Hematopoietic multipotent progenitor cell treated with erythropoietin and hydrocortisone succinate and interleukin-3 and kit ligand, for 8 days (in vitro differentiated cells): ENCODE data around the gene SLC5A9.
"Not testable (repeated sequence)": the region's sequence is repeated elsewhere in the genome, so short reads cannot be mapped to it uniquely, and the experiment has no call there.

Experiments used
- DNase-seq: peaks from one replicate; pipeline ENCODE4 v3.0.0-alpha.2; 2015

Gene SLC5A9

GRCh38 chr1:48246727-48247126, 24.2 kb downstream of the SLC5A9 start:
- DNase-seq, result no peak

DNA sequence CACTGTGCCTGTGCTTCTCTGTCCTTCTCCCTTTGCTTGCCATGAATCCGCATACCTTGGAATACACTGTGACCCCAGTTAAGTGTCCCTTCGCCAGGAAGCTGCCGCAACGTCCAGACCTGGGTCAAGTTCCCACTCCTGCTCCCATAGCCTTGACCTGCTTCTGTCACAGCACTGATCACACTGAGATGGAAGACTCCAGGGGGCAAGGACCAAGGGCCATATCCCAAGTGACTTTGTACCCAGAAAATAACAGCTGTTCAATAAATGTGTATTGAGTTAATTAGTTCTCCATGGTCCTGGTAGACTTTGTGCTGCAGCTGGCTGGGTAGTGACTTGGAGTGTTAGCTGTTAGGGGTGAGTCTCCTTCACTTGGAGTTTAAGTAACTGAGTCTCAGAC, 25.8 kb downstream of the SLC5A9 start:
- DNase-seq, result no peak

DNA sequence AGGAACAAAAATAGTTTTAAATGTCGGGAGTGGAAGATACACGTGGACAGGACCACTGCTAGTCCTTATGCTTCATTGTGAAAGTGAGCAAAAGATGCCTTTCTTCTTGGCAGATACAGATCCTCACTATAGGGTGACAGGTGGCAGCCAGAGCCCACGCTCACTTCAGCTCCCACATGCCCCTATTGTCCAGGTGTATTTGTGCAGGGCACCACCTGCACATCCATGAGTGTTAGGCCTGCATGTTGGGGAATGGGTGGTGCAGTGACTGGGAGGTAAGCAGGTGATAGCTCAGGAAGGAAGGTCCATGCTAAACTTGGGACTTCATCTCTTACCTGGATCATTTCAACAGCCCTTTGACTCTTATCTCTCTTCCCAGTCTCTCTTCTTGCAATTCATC, 27.4 kb downstream of the SLC5A9 start:
- no peak for DNase-seq

DNA sequence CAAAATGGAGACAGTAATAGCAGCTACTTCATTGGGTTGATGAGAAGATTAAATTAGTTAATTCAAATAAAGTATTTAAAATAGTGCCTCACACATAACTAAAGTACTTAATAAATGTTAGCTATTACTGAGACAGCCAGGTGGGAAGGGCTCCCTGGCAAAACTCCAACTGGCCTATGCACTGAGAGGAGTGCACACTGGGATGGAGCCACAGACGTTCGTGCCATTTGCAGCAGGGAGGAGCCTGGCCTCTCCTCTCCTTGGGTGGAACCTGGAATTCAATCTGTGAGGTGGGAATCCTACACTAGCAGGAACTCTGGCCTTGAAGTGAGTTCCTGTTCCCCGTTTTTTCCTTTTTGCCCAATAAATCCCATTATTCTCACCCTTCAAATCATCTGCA, 28.1 kb downstream of the SLC5A9 start:
- no peak for DNase-seq

DNA sequence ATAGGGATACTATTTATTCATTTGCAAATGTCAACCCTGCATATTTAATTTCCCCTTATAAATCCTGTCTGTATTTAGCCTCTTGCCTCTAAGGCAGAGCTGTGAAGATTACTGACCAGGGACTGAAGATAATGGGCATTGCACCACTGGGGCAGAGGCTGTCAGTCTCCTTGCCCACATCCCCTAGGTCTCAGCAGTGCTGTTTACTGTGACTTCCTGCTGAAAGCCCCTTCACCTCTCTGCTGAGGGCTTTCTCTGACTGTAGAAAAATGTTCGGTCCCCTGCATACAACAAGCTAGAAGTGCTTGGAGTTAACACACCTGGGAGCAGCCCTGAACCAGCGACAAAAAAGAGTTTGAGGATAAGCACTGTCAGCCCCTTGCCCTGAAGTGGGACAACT, 28.8 kb downstream of the SLC5A9 start:
- no peak for DNase-seq

DNA sequence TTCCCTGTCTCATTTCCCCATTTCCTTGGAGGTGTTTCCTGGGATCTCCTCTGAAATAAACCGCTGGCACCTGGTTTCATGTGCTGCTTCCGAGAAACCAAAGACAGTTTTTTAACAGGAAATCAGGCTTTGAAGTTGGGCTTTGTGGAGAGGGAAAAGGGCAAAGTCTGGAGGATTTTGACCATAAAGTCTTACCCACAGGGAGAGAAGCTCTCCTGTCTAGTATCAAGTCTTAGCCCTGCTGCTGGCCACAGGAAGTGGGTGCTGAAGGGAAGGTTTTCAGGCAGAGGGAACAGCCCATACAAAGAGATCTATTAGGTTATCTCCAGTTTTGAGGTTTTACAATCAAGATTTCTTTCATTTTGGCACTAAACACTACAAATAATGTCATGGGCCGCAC, 29.3 kb downstream of the SLC5A9 start:
- DNase-seq, result no peak

DNA sequence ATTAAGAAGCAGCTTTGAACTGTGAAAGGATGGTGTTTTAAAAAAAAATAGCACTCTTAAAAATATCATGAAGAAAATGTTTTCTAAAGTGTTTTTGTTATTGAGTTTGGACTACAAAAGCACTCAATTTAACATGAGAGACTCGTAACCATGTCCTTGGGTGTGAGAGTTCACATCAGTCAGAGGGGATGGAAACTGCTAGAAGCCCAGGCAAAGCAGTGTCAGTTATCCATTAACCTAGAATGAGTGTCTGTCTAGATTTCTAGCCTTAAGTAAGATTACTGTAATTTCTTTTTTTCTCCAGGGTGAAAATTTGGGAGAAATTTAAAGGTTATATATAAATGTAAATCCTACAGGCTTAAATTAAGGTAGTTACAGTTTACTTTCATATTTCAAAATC, 31.7 kb downstream of the SLC5A9 start:
- DNase-seq, result no peak

DNA sequence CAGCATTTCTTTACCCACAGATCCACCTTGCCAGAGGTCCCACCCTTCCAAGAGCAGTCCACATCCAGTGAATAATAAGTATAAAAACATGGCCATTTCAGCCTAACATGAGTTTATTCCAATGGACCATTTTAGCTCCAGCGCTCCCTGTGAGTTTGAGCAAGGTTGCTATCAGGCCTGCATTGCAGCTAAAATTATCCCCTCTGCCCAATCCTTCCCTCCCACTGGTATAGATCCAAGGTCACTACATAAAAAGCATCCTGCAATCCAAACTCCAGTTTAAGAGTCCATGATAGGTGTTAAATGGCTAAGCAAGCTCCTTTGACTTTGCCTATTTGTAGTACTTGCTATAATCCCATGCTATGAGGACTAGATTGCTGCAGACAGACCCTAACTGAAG, 35.6 kb downstream of the SLC5A9 start:
- no peak for DNase-seq

DNA sequence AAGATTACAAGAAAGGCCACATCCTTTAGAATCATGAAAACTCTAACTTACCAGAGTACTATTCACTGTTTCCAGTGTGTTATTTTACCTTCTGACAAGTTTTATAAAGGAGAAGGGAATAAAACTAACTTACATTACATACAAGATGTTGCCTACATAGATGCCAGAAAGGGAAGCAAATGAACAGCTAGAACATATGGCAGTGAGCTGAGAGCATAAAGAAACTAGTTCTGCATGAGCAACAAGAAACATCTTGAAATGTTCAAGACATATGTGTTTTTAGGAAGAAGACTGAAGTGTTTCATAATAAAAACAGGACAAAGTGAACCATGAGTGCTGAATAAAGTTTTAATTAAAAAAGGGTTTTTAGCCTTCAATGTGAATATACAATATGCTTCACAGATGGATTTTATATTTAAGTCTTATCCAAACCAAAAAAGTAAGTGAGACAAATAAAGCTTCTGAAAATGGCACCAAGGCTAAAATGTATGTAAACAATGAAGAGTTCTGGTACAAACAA, 39.4 kb downstream of the SLC5A9 start:
- no peak for DNase-seq

DNA sequence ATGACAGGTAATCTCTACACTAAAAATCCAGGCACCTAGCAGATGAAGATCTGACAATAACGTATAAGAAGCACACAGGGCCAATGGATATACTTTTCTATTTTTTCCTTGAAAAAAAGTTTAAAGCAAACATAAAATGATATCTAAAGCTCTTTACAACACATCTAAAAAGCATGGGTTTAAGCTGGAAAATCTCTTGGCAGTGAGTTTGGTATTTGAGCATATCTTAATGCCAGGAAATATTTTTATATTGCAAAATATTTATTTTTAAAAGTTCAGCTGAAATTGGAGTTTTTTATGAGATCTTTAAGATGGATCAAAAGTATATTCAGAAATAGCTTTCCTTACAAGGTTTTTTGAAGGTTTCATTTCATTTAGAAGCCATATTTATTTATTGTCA, 40.5 kb downstream of the SLC5A9 start:
- no peak for DNase-seq

- DNase-seq, result no peak
These were observed 44.1 kb downstream of the SLC5A9 start for GRCh38 chr1:48266576-48266975.

DNA sequence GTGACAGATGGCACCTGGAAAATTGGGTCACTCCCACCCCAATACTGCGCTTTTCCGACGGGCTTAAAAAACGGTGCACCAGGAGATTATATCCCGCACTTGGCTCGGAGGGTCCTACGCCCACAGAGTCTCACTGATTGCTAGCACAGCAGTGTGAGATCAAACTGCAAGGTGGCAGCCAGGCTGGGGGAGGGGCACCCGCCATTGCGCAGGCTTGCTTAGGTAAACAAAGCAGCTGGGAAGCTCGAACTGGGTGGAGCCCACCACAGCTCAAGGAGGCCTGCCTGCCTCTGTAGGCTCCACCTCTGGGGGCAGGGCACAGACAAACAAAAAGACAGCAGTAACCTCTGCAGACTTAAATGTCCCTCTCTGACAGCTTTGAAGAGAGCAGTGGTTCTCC, 54.9 kb downstream of the SLC5A9 start:
- not testable (repeated sequence) for DNase-seq

DNA sequence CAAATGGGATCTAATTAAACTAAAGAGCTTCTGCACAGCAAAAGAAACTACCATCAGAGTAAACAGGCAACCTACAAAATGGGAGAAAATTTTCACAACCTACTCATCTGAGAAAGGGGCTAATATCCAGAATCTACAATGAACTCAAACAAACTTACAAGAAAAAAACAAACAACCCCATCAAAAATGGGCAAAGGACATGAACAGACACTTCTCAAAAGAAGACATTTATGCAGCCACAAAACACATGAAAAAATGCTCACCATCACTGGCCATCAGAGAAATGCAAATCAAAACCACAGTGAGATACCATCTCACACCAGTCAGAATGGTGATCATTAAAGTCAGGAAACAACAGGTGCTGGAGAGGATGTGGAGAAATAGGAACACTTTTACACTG, 59.8 kb downstream of the SLC5A9 start:
- DNase-seq, result not testable (repeated sequence)

GRCh38 chr1:48284696-48285420, 62.3 kb downstream of the SLC5A9 start:
- not testable (repeated sequence) for DNase-seq

- no peak for DNase-seq
These were observed 63.0 kb downstream of the SLC5A9 start for GRCh38 chr1:48285525-48285924.

- no peak for DNase-seq
These were observed 68.9 kb downstream of the SLC5A9 start for GRCh38 chr1:48291421-48291820.

- no peak for DNase-seq
These were observed 70.2 kb downstream of the SLC5A9 start for GRCh38 chr1:48292706-48293105.

GRCh38 chr1:48294094-48294493, 71.6 kb downstream of the SLC5A9 start:
- DNase-seq, result not testable (repeated sequence)

DNA sequence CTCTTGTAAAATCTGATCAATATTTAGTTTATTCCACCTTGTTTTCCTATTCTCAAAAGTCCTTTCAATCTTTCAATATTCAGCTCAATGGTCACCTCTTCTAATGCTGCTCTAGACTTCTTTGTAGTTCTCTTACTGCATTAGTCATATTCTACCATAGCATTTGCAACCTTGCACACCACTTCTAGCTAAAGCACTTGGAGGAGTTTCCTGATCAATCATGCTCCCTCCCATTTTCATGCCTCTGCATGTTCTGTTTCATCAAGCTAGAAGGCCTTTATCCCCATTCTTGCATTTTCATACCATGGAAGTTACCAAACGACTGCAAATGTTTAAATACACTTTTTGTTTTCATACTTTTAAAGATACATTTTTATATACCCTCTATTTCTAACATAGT, 72.1 kb downstream of the SLC5A9 start:
- DNase-seq, result no peak
